ENCODE results near the gene COX15.
"Not testable (repeated sequence)": the region's sequence is repeated elsewhere in the genome, so short reads cannot be mapped to it uniquely, and the experiment has no call there.

The COX15 gene

GRCh38 chr10:99742701-99743100 lies 10.8 kb upstream of the COX15 start:
- Histone ChIP-seq H3K9ac (no peak overlapping the region), H2AFZ (no peak overlapping the region), H3K4me2 (ENCODE audit: low read length) (no peak overlapping the region), H3K27ac (no peak overlapping the region), H3K9me3 (ENCODE audit: control insufficient read depth, low read length) (no peaks in the 10 kb centered on the region), H3K27me3 (ENCODE audit: control insufficient read depth, insufficient read depth, low read length) (no peaks in the 10 kb centered on the region), H3K36me3 (ENCODE audit: control insufficient read depth, insufficient read depth, low read length) (no peaks in the 10 kb centered on the region), H3K4me1 (no peaks in the 10 kb centered on the region), H3K79me2 (peaks cover 3% of the 10 kb centered on the region), H3K4me3 (ENCODE audit: low read depth, low read length) (no peak overlapping the region)
- no peak for TF ChIP-seq CTCF (IDR thresholded peaks at IDR 0.05)

- H3K27ac ChIP-seq: no peak overlapping the region
- no peak overlapping the region for H3K9ac ChIP-seq
- H3K4me3 ChIP-seq (ENCODE audit: low read depth, low read length): no peak overlapping the region
- H3K27me3 ChIP-seq (ENCODE audit: control insufficient read depth, insufficient read depth, low read length): no peaks in the 10 kb centered on the region
- no peak overlapping the region for H3K4me2 ChIP-seq (ENCODE audit: low read length)
- H3K9me3 ChIP-seq (ENCODE audit: control insufficient read depth, low read length): no peaks in the 10 kb centered on the region
- H2AFZ ChIP-seq: no peak overlapping the region
- H3K79me2 ChIP-seq: peaks cover 3% of the 10 kb centered on the region
- no peak for TF ChIP-seq CTCF (IDR thresholded peaks at IDR 0.05)
- no peaks in the 10 kb centered on the region for H3K36me3 ChIP-seq (ENCODE audit: control insufficient read depth, insufficient read depth, low read length)
- no peaks in the 10 kb centered on the region for H3K4me1 ChIP-seq
These were observed 10.3 kb upstream of the COX15 start for GRCh38 chr10:99742254-99742653.

- Histone ChIP-seq H3K27me3 (ENCODE audit: control insufficient read depth, insufficient read depth, low read length) (no peaks in the 10 kb centered on the region), H3K27ac (no peak overlapping the region), H3K9ac (no peak overlapping the region), H3K36me3 (ENCODE audit: control insufficient read depth, insufficient read depth, low read length) (no peaks in the 10 kb centered on the region), H3K79me2 (peaks cover 3% of the 10 kb centered on the region), H3K4me2 (ENCODE audit: low read length) (no peak overlapping the region), H2AFZ (no peak overlapping the region), H3K9me3 (ENCODE audit: control insufficient read depth, low read length) (no peaks in the 10 kb centered on the region), H3K4me3 (ENCODE audit: low read depth, low read length) (no peak overlapping the region), H3K4me1 (no peaks in the 10 kb centered on the region)
- no peak for TF ChIP-seq CTCF (IDR thresholded peaks at IDR 0.05)
These were observed 9.1 kb upstream of the COX15 start for GRCh38 chr10:99740933-99741559.

GRCh38 chr10:99740260-99740659 lies 8.3 kb upstream of the COX15 start:
- Histone ChIP-seq H3K27ac (no peak overlapping the region), H3K9me3 (ENCODE audit: control insufficient read depth, low read length) (no peaks in the 10 kb centered on the region)

GRCh38 chr10:99734111-99734510 lies 2.2 kb upstream of the COX15 start:
- H3K4me1 ChIP-seq; H3K9ac ChIP-seq; H2AFZ ChIP-seq; H3K36me3 ChIP-seq (ENCODE audit: control insufficient read depth, insufficient read depth, low read length); H3K4me2 ChIP-seq (ENCODE audit: low read length); H3K27ac ChIP-seq; H3K27me3 ChIP-seq (ENCODE audit: control insufficient read depth, insufficient read depth, low read length); H3K9me3 ChIP-seq (ENCODE audit: control insufficient read depth, low read length); H3K79me2 ChIP-seq; H3K4me3 ChIP-seq (ENCODE audit: low read depth, low read length): not testable (repeated sequence)

More at GRCh38 chr10:99740260-99740659, 8.3 kb upstream of the COX15 start:
- Histone ChIP-seq H3K27me3 (ENCODE audit: control insufficient read depth, insufficient read depth, low read length) (no peaks in the 10 kb centered on the region), H3K4me2 (ENCODE audit: low read length) (no peak overlapping the region), H2AFZ (no peak overlapping the region), H3K79me2 (peaks cover 3% of the 10 kb centered on the region), H3K4me1 (no peaks in the 10 kb centered on the region), H3K4me3 (ENCODE audit: low read depth, low read length) (no peak overlapping the region), H3K9ac (no peak overlapping the region), H3K36me3 (ENCODE audit: control insufficient read depth, insufficient read depth, low read length) (no peaks in the 10 kb centered on the region)
- no peak for TF ChIP-seq CTCF (IDR thresholded peaks at IDR 0.05)

Data from parathyroid adenoma (tissue), 2 donors.